CD14-positive monocyte (primary cell): ENCODE results near the gene NARS2. TPM values are rescaled to one million over a fixed set of nuclear protein-coding genes. Genes with fewer than 3 reads are reported as not detected.
"Not testable (repeated sequence)": the region's sequence is repeated elsewhere in the genome, so short reads cannot be mapped to it uniquely, and the experiment has no call there.

Experiments used
- DNase-seq, 3 donors: peaks; one replicate each; pipeline ENCODE4 v3.0.0-alpha.2; 2011 to 2022
- H2AFZ ChIP-seq: 2 replicates; pipeline ENCODE4 v1.6.0; 2012; ENCODE audit warnings: mild to moderate bottlenecking, low read depth, low read length, inconsistent platforms; ENCODE audit not compliant: insufficient read depth, poor library complexity, severe bottlenecking
- H3K27ac ChIP-seq, 2 donors: 1 replicate in 1 of 2; 2 replicates in 1 of 2; pipeline ENCODE4 v1.5.1; 2012 to 2013; ENCODE audit warnings: low read length in 2 of 2, control low read depth in 1 of 2, inconsistent platforms in 1 of 2, low read depth in 1 of 2, mild to moderate bottlenecking in 1 of 2
- H3K27me3 ChIP-seq, 2 donors: one replicate each; pipeline versions ENCODE4 v1.6.0 to v1.6.1; 2011 to 2013; ENCODE audit warnings: low read length in 2 of 2; ENCODE audit not compliant: control insufficient read depth in 2 of 2, insufficient read depth in 2 of 2
- H3K36me3 ChIP-seq, 2 donors: replicated peaks in 1 of 2; 1 replicate in 1 of 2; 2 replicates in 1 of 2; pipeline versions ENCODE4 v1.5.1 to v1.6.1; 2012 to 2013; ENCODE audit warnings: low read length in 2 of 2, control low read depth in 1 of 2, inconsistent platforms in 1 of 2, mild to moderate bottlenecking in 1 of 2; ENCODE audit not compliant: insufficient read depth in 2 of 2, control insufficient read depth in 1 of 2
- H3K4me1 ChIP-seq, 2 donors: 1 replicate in 1 of 2; 2 replicates in 1 of 2; pipeline versions ENCODE4 v1.5.1 to v1.6.1; 2012 to 2013; ENCODE audit warnings: low read length in 2 of 2, control low read depth in 1 of 2, inconsistent platforms in 1 of 2, mild to moderate bottlenecking in 1 of 2, moderate library complexity in 1 of 2; ENCODE audit not compliant: insufficient read depth in 2 of 2, control insufficient read depth in 1 of 2
- H3K4me2 ChIP-seq: replicated peaks from 2 replicates; pipeline ENCODE3; 2012; ENCODE audit warnings: low read length, moderate library complexity, mild to moderate bottlenecking; ENCODE audit not compliant: poor library complexity, severe bottlenecking; ENCODE audit errors: extremely low read depth
- H3K4me3 ChIP-seq, 3 experiments: fragments of 200-600 bp in 1 of 3; sonication (generic) in 1 of 3; replicated peaks in 1 of 3; 1 replicate in 2 of 3; 2 replicates in 1 of 3; pipeline ENCODE4 v1.5.1; 2011 to 2013; ENCODE audit warnings: low read length in 3 of 3, mild to moderate bottlenecking in 3 of 3, control low read depth in 2 of 3, low read depth in 2 of 3, inconsistent platforms in 1 of 3, moderate library complexity in 1 of 3
- H3K79me2 ChIP-seq: 2 replicates; pipeline ENCODE4 v1.6.0; 2012; ENCODE audit warnings: mild to moderate bottlenecking, control low read depth, inconsistent platforms, low read length, moderate library complexity; ENCODE audit not compliant: insufficient read depth
- H3K9ac ChIP-seq: 2 replicates; pipeline ENCODE4 v1.6.0; 2017; ENCODE audit warnings: low read length, mild to moderate bottlenecking; ENCODE audit not compliant: insufficient read depth, poor library complexity, severe bottlenecking
- H3K9me3 ChIP-seq, 2 donors: replicated peaks in 1 of 2; 1 replicate in 1 of 2; 2 replicates in 1 of 2; pipeline versions ENCODE4 v1.5.1 to v1.6.1; 2012 to 2013; ENCODE audit warnings: low read length in 2 of 2, control low read depth in 1 of 2; ENCODE audit not compliant: control insufficient read depth in 1 of 2, insufficient read depth in 1 of 2
- H4K20me1 ChIP-seq: 2 replicates; pipeline ENCODE4 v1.6.0; 2012; ENCODE audit warnings: mild to moderate bottlenecking, low read length, control low read depth, moderate library complexity; ENCODE audit not compliant: insufficient read depth
- H3K27ac Mint-ChIP-seq, 7 donors: one replicate each; pipeline ENCODE4 v1.8.0; 2020; ENCODE audit warnings: mild to moderate bottlenecking in 7 of 7, mixed read lengths in 7 of 7, moderate library complexity in 6 of 7, inconsistent platforms in 2 of 7
- H3K27me3 Mint-ChIP-seq, 3 donors: one replicate each; pipeline ENCODE4 v1.8.0; 2021 to 2022; ENCODE audit warnings: low read depth in 3 of 3, mild to moderate bottlenecking in 3 of 3, mixed read lengths in 3 of 3, moderate library complexity in 3 of 3, inconsistent platforms in 1 of 3
- H3K36me3 Mint-ChIP-seq, 2 donors: one replicate each; pipeline ENCODE4 v1.8.0; 2020; ENCODE audit warnings: mixed read lengths in 2 of 2, inconsistent platforms in 1 of 2, mild to moderate bottlenecking in 1 of 2
- H3K4me1 Mint-ChIP-seq: one replicate; pipeline ENCODE4 v1.8.0; 2020; ENCODE audit warnings: mild to moderate bottlenecking, mixed read lengths
- H3K4me3 Mint-ChIP-seq, 2 donors: one replicate each; pipeline ENCODE4 v1.8.0; 2020; ENCODE audit warnings: mild to moderate bottlenecking in 2 of 2, mixed read lengths in 2 of 2, moderate library complexity in 1 of 2
- H3K9me3 Mint-ChIP-seq, 7 donors: one replicate each; pipeline ENCODE4 v1.8.0; 2020 to 2022; ENCODE audit warnings: mixed read lengths in 7 of 7, mild to moderate bottlenecking in 6 of 7, moderate library complexity in 6 of 7, inconsistent platforms in 2 of 7
- CTCF ChIP-seq: fragments of 200-600 bp; IDR thresholded peaks from one replicate; pipeline ENCODE4 v1.8.0; 2022; ENCODE audit warnings: antibody characterized with exemption, mild to moderate bottlenecking
- WGBS: methylation state at CpG from one replicate; pipeline ENCODE4 v1.1.5; 2013; ENCODE audit warnings: missing lambda C conversion rate; ENCODE audit not compliant: insufficient coverage; 5-methylcytosine and 5-hydroxymethylcytosine counted together
- intact Hi-C, 2 donors: fragments of 100-400 bp; cut with micrococcal nuclease; formaldehyde crosslinking; loops; one replicate each; pipeline versions ENCODE4 v1.15.0 to v1.15.1; 2023
- polyA plus RNA-seq, 3 donors: library from polyadenylated mRNA; depleted of rRNA in 1 of 3; unstranded in 2 of 3; stranded (reverse) in 1 of 3; fragments of 300-500 nt in 2 of 3; fragments of >200 nt in 1 of 3; fragmentation: Illumina TruSeq in 2 of 3; gene quantifications; 1 replicate in 2 of 3; 2 replicates in 1 of 3; pipeline ENCODE4 v1.2.3, GENCODE V29; 2012 to 2021

NARS2 gene
- polyA plus RNA-seq, 3 donors: 4.3 to 6.6 (median 4.9) TPM

- peaks cover 38 to 47% of the 10 kb centered on the region in 2 donors for H3K36me3 Mint-ChIP-seq
- no peak overlapping the region for H2AFZ ChIP-seq
- no peak overlapping the region for H3K4me3 ChIP-seq
- H3K36me3 ChIP-seq: peaks cover 11 to 34% of the 10 kb centered on the region in 2 donors
- no peak overlapping the region for H3K4me2 ChIP-seq
- no peaks in the 10 kb centered on the region for H3K27me3 Mint-ChIP-seq
- WGBS: no CpG with 5 or more reads among the region's 2 CpGs
- intact Hi-C loops: no loop called here
- H3K9me3 ChIP-seq: no peaks in the 10 kb centered on the region
- H3K27ac Mint-ChIP-seq: no peak overlapping the region
- peaks cover 0 to 7% (median 0%) of the 10 kb centered on the region in 7 donors for H3K9me3 Mint-ChIP-seq
- no peaks in the 10 kb centered on the region for H4K20me1 ChIP-seq
- no peak for TF ChIP-seq CTCF
- no peak for DNase-seq
- no peaks in the 10 kb centered on the region for H3K27me3 ChIP-seq
- no peaks in the 10 kb centered on the region for H3K4me1 Mint-ChIP-seq
- H3K4me3 Mint-ChIP-seq: no peak overlapping the region
- H3K9ac ChIP-seq: no peak overlapping the region
- no peaks in the 10 kb centered on the region for H3K4me1 ChIP-seq
- no peaks in the 10 kb centered on the region for H3K79me2 ChIP-seq
- no peak overlapping the region for H3K27ac ChIP-seq
Observed at GRCh38 chr11:78552881-78553280, 21.8 kb downstream of the NARS2 start.

GRCh38 chr11:78552139-78552538 is 22.5 kb downstream of the NARS2 start:
- H4K20me1 ChIP-seq, H3K9me3 Mint-ChIP-seq, H3K4me1 Mint-ChIP-seq, H3K27ac ChIP-seq, intact Hi-C loops, H3K9me3 ChIP-seq, H2AFZ ChIP-seq, H3K9ac ChIP-seq, H3K27me3 ChIP-seq, H3K27me3 Mint-ChIP-seq, H3K4me1 ChIP-seq, H3K79me2 ChIP-seq, H3K4me2 ChIP-seq, DNase-seq, H3K4me3 Mint-ChIP-seq, H3K4me3 ChIP-seq, H3K27ac Mint-ChIP-seq: not testable (repeated sequence)
- WGBS: 100% methylated on average over 3 of the region's 6 CpGs
- peaks cover 36 to 45% of the 10 kb centered on the region in 2 donors for H3K36me3 Mint-ChIP-seq
- peaks cover 10 to 30% of the 10 kb centered on the region in 2 donors for H3K36me3 ChIP-seq
